IgD-negative memory B cell (primary cell): Measurements from ENCODE around the gene PACSIN2. TPM values are rescaled to one million over a fixed set of nuclear protein-coding genes. Genes with fewer than 3 reads are reported as not detected.
"Not testable (repeated sequence)": the region's sequence is repeated elsewhere in the genome, so short reads cannot be mapped to it uniquely, and the experiment has no call there.

Experiments used
- H3K27ac Mint-ChIP-seq, 3 donors: one replicate each; pipeline ENCODE4 v1.8.0; 2020 to 2022; ENCODE audit warnings: mild to moderate bottlenecking in 3 of 3, mixed read lengths in 3 of 3, moderate library complexity in 1 of 3
- H3K27me3 Mint-ChIP-seq: one replicate; pipeline ENCODE4 v1.8.0; 2021; ENCODE audit warnings: mixed read lengths
- H3K36me3 Mint-ChIP-seq: one replicate; pipeline ENCODE4 v1.8.0; 2020; ENCODE audit warnings: mild to moderate bottlenecking, mixed read lengths
- H3K4me1 Mint-ChIP-seq, 3 donors: one replicate each; pipeline ENCODE4 v1.8.0; 2020 to 2022; ENCODE audit warnings: mixed read lengths in 3 of 3, mild to moderate bottlenecking in 1 of 3
- H3K4me3 Mint-ChIP-seq, 4 donors: one replicate each; pipeline ENCODE4 v1.8.0; 2020 to 2022; ENCODE audit warnings: mild to moderate bottlenecking in 4 of 4, mixed read lengths in 4 of 4, moderate library complexity in 3 of 4
- H3K9me3 Mint-ChIP-seq, 3 donors: one replicate each; pipeline ENCODE4 v1.8.0; 2020 to 2021; ENCODE audit warnings: mixed read lengths in 3 of 3, mild to moderate bottlenecking in 1 of 3
- polyA plus RNA-seq: library from polyadenylated mRNA; unstranded; fragments of 300-500 nt; fragmentation: Illumina TruSeq; gene quantifications from one replicate; pipeline ENCODE4 v1.2.3, GENCODE V29; 2021

The PACSIN2 gene
- polyA plus RNA-seq, 1 donor from 2014 or later, result 31.5 TPM

DNA sequence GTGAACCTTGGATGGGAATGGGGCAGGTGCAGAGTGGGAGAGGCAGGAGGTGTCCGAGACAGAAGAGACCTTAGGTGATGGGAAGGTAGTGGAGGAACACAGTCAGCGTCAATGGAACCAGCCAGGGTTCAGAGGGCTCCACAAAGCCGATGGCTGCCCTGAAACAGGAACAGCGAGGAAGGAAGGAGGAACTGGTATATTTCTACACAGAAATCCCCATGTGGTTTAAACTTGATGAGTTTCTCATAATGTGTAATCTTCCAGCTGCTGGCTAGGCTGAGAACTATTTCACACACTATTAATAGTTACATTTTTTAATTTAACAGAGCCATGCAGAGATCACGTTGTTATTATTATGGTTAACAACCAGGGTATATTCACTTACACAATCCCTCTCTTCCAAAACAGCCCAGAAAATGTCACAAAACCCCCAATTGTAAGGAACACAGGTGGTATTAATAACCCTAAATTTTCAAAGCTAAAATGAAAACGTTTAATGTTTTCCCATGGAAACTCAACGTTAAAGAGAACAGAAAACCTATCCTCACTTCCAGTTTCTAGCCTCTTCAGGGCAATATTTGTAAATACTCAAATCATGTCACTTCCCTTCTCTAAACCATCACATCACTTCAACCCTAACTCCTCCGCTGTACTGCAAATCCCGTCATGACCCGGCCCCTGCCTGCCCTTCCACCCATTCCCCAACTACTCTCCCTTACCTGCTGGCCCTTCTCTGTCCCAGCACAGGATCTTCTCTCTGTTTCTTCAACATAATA is 83.3 kb downstream of the PACSIN2 start:
- H3K36me3 Mint-ChIP-seq, result peaks cover 4% of the 10 kb centered on the region
- H3K9me3 Mint-ChIP-seq, result no peaks in the 10 kb centered on the region
- H3K27me3 Mint-ChIP-seq, result peaks cover 3% of the 10 kb centered on the region
- peak overlapping the region; percentile 92 to 98 (median 98) for H3K27ac Mint-ChIP-seq
- peak overlapping the region; percentile 73 to 91 (median 90) for H3K4me3 Mint-ChIP-seq
- H3K4me1 Mint-ChIP-seq, result peaks cover 45 to 74% (median 63%) of the 10 kb centered on the region in 3 donors

DNA sequence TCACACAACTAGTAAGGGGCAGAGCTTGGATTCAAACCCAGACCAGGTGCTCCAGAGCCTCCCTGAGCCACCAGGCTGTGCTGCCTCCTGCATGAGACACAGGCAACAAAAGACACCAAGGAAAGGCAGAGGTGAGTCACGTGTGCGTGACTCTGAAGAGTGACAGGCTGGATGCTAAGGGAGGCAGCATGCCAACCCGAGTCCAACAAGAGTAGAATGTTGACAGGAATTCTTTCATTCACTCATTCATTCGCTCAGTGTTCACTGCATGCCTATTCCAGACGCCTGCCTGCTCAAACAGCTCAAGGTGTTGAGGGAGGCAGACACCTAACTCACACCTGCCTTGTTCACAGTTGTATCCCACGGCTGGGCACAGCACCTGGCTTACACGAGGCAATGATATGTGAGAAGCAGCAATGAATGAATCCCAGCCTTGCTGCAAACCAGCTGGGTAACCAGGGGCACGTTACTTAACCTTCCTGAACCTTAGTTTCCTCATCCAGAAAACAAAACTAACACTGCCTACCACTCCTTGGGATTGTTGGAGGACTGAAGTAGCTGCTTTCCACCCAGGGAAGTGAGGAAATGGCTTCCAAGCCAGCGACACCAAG is 84.0 kb downstream of the PACSIN2 start:
- H3K36me3 Mint-ChIP-seq, result peaks cover 6% of the 10 kb centered on the region
- peaks cover 51 to 74% (median 63%) of the 10 kb centered on the region in 3 donors for H3K4me1 Mint-ChIP-seq
- H3K9me3 Mint-ChIP-seq, result no peaks in the 10 kb centered on the region
- H3K27ac Mint-ChIP-seq, result peak overlapping the region; percentile 92 to 98 (median 98)
- H3K4me3 Mint-ChIP-seq, result peak overlapping the region; percentile 73 to 91 (median 90)
- H3K27me3 Mint-ChIP-seq, result peaks cover 3% of the 10 kb centered on the region

DNA sequence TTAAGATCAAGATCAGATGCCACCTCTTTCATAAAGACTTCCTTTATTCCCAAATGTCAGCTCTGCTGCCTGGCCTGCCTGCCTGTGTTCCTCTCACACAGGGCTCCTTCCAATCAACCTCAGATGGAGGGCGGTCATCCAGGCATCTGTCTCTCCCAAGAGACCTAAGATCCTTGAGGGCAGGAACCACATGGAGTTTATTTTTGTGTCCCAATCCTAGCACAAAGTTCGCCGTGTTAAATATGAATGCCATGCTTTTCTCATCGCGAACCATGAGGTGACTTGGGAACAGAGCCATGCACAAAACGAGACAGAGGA is 85.2 kb downstream of the PACSIN2 start:
- Mint-ChIP-seq H3K27ac (peak overlapping the region in 2 of 3 donors; percentile 89 to 98), H3K36me3 (peaks cover 3% of the 10 kb centered on the region), H3K9me3 (no peaks in the 10 kb centered on the region), H3K27me3 (no peaks in the 10 kb centered on the region), H3K4me1 (peaks cover 53 to 73% (median 60%) of the 10 kb centered on the region in 3 donors), H3K4me3 (peak overlapping the region in 3 of 4 donors; percentile 50 to 54 (median 53))

DNA sequence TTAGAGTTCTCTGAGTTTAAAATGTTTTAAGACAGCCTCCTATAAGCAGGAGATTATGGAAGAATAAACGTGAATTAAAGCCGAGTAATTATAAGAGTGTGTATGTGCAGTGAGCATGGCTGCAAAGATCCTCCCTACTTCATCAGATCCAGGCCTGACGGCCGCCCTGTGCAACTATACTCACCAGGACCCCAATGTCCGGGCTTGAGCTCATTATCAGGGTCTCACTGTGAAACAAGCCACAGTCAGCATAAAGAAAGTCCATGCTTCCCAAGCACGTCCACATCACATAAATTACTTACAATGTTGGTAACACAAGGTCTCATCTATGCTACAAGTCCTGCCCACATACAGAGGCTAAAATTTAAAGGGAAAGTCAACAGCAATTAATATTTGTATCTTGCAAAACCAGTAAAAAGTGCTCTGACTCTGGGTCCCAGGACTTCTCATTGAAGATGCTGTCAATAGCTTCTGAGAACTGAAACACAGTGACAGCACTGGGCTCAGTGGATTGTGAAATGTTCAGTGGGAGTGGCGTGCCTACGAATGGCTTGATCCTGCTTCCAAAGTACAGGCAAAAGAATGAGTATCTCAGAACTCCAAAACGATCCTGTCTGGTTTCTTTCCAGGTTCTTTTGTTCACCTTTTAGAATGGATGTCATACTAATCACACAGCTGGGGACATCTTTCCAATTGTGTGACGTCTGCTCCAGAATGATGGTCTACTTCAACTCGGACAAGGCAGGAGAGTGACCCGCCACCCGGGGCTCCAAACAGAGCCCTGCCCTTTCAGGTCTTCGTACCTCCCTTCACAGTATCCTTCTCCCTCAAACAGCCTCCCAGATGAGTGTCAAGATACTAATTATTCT is 85.7 kb downstream of the PACSIN2 start:
- H3K9me3 Mint-ChIP-seq, result no peaks in the 10 kb centered on the region
- H3K27me3 Mint-ChIP-seq, result no peaks in the 10 kb centered on the region
- peak overlapping the region in 2 of 3 donors; percentile 89 to 98 for H3K27ac Mint-ChIP-seq
- H3K4me1 Mint-ChIP-seq, result peaks cover 55 to 71% (median 58%) of the 10 kb centered on the region in 3 donors
- H3K4me3 Mint-ChIP-seq, result peak overlapping the region in 3 of 4 donors; percentile 0 to 54 (median 50)
- peaks cover 3% of the 10 kb centered on the region for H3K36me3 Mint-ChIP-seq

DNA sequence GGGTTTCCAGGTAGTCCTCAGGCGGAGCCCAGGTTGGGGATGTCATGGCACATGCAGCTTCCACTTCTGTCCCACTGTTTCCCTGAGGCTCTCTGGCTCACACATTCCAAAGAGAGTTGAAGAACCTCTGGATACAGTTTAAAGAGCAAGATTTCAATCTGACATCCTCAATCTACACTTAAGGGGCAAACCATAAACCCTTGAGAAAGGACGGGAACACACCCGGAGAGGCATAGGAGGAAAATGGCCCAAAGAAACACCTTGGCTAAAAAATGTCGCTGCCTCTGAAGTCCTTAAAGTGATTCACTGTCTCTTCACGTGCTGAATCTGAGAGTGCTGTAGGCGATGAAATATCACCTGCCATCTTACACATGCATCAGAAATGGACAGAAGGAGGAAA is 87.0 kb downstream of the PACSIN2 start:
- Mint-ChIP-seq H3K4me1 (peaks cover 51 to 66% (median 52%) of the 10 kb centered on the region in 3 donors), H3K36me3 (peaks cover 3% of the 10 kb centered on the region), H3K27me3 (no peaks in the 10 kb centered on the region), H3K4me3 (no peak overlapping the region), H3K9me3 (no peaks in the 10 kb centered on the region), H3K27ac (no peak overlapping the region)

DNA sequence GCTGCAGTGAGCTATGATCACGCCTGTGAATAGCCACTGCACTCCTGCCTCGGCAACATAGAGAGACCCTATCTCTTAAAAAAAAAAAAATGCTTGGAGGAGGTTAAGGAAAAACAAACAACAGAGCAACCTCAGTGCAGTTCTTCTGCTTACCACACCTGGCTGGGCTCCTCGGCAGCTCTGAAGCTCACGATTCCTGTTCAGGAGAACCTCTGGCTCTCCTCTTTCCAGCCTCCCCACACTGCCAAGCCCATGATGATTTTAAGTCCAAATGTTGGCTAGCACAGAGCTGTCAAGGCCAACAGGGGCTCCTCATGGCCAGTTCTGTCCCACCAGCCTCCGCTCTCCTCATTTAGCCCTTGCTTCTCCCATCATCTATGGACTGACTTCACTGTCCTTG is 88.2 kb downstream of the PACSIN2 start:
- no peaks in the 10 kb centered on the region for H3K9me3 Mint-ChIP-seq
- no peaks in the 10 kb centered on the region for H3K27me3 Mint-ChIP-seq
- H3K4me3 Mint-ChIP-seq, result peak overlapping the region in 1 of 4 donors; percentile 24
- peak overlapping the region in 1 of 3 donors; percentile 63 for H3K27ac Mint-ChIP-seq
- peaks cover 49 to 65% (median 54%) of the 10 kb centered on the region in 3 donors for H3K4me1 Mint-ChIP-seq
- peaks cover 3% of the 10 kb centered on the region for H3K36me3 Mint-ChIP-seq

DNA sequence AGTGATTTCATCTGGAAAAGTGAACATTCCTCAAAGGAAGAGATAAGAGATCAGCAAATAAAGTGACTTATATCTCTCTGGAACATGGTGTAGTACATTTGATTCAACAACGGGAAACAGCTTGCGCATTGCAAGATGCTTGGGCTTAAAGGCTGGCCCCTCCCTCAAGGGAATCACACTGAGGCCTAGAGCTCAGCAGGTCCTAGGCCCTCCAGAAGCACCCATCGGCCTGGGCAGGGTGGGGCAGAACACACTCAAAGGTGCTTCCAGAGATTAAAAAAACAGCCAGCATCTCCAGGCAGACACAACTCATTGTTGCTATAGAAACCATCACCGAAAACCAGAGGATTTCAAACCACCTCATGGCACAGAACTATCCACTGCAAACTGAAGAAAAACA is 88.8 kb downstream of the PACSIN2 start:
- Mint-ChIP-seq H3K36me3 (peaks cover 3% of the 10 kb centered on the region), H3K27ac (peak overlapping the region in 2 of 3 donors; percentile 19 to 44), H3K9me3 (no peaks in the 10 kb centered on the region), H3K4me3 (peak overlapping the region in 2 of 4 donors; percentile 20 to 24), H3K4me1 (peaks cover 43 to 59% (median 47%) of the 10 kb centered on the region in 3 donors), H3K27me3 (no peaks in the 10 kb centered on the region)

DNA sequence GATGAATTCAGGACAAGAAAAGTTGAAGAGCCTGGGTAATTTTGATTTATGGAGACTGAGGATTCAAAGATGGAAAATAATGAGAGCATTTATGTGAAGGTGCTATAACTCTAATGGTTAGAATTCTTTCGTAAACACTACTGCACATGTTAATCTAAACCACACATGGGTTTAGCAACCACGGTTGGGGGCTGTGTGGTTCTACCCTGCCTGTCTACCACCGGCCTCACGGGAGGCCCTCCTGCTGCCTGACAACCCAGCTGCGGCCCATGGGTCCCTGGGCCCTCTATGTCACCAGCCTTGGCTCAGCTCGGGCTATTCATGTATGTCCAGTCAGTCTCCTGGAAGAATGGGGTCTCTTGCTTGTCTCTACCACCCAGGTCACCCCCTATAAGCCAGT is 89.4 kb downstream of the PACSIN2 start:
- Mint-ChIP-seq H3K27me3 (no peaks in the 10 kb centered on the region), H3K4me1 (peaks cover 42 to 55% (median 46%) of the 10 kb centered on the region in 3 donors), H3K9me3 (no peaks in the 10 kb centered on the region), H3K4me3 (peak overlapping the region in 2 of 4 donors; percentile 3 to 65), H3K27ac (peak overlapping the region in 2 of 3 donors; percentile 13 to 19), H3K36me3 (peaks cover 3% of the 10 kb centered on the region)

DNA sequence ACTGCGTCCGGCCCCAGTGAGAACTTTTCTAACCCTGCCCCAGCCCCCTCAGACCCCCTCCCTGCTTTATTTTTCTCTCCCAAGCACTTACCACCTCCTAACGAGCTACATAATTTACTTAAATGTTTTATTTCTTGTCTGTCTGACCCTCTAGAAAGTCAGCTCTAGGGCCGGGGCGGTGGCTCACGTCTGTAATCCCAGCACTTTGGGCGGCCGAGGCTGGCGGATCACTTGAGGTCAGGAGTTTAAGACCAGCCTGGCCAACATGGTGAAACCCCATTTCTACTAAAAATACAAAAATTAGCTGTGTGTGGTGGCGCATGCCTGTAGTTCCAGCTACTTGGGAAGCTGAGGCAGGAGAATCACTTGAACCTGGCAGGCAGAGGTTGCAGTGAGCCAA is 89.9 kb downstream of the PACSIN2 start:
- not testable (repeated sequence) for H3K36me3 Mint-ChIP-seq, H3K27me3 Mint-ChIP-seq, H3K9me3 Mint-ChIP-seq, H3K27ac Mint-ChIP-seq, H3K4me3 Mint-ChIP-seq
- peaks cover 40 to 55% (median 43%) of the 10 kb centered on the region in 3 donors for H3K4me1 Mint-ChIP-seq

DNA sequence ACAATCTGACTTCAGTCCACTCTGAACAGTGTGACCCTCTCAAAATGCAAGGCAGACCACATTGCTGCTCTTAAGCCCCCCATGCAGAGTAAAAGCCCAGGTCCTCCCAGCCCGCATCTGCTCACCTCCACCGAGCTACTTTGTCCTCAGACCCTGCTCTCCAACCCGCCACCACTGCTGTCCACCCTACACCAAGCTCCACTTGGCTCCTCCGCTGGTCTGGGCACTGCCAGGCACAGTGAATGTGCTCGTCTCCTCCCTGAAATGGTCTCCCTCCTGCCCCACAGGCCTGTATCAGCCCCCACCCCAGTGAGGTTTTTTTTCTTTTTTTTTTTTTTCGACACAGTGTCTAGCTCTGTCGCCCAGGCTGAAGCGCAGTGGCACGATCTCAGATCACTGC is 90.5 kb downstream of the PACSIN2 start:
- no peaks in the 10 kb centered on the region for H3K27me3 Mint-ChIP-seq
- H3K4me1 Mint-ChIP-seq, result peaks cover 35 to 49% (median 37%) of the 10 kb centered on the region in 3 donors
- H3K4me3 Mint-ChIP-seq, result peak overlapping the region in 1 of 4 donors; percentile 51

DNA sequence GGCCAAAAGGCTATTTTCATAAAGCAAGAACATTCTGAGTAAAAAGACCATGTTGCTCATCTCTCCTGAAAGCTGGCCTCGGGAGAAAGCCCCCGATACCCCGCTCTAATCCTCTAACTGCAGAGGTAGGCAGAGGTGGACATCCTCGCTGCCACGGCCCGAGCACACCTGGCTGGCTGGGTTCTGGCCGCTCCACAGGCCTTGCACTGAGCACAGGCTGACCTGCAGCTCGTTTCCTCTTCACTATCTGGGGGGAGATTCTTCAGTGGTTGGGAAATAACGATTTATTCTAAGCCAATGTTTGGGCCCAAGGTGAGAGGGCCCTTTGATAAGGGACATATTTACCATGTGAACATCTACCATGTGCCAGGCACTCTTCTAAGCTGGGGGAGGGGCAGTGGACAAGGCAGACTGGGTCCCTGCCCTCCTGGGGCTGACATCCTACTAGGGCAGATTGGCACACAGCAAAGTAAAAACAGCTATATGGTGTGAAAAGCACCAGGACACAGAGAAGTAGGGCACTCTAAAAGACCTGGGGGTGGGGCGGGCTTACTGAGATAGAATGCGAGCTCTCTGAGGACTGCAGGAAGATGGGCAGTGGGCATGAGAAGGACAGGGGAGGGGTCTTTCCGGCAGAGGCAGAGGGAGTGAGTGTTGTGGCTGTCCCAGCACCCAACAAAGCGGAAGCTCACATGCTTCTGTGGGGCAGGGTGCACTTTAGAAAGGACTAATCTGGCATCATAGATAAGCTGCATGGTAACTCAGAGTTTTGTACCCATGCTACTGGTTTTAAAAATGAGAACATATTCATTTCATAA is 92.4 kb downstream of the PACSIN2 start:
- H3K36me3 Mint-ChIP-seq, result peaks cover 5% of the 10 kb centered on the region
- peak overlapping the region; percentile 46 to 90 (median 73) for H3K27ac Mint-ChIP-seq
- H3K4me1 Mint-ChIP-seq, result peaks cover 26 to 40% (median 30%) of the 10 kb centered on the region in 3 donors
- peak overlapping the region; percentile 33 to 80 (median 41) for H3K4me3 Mint-ChIP-seq
- no peaks in the 10 kb centered on the region for H3K9me3 Mint-ChIP-seq
- no peaks in the 10 kb centered on the region for H3K27me3 Mint-ChIP-seq

More for the DNA sequence above, 90.5 kb downstream of the PACSIN2 start:
- Mint-ChIP-seq H3K9me3 (no peaks in the 10 kb centered on the region), H3K36me3 (peaks cover 5% of the 10 kb centered on the region), H3K27ac (peak overlapping the region; percentile 58 to 85 (median 63))

DNA sequence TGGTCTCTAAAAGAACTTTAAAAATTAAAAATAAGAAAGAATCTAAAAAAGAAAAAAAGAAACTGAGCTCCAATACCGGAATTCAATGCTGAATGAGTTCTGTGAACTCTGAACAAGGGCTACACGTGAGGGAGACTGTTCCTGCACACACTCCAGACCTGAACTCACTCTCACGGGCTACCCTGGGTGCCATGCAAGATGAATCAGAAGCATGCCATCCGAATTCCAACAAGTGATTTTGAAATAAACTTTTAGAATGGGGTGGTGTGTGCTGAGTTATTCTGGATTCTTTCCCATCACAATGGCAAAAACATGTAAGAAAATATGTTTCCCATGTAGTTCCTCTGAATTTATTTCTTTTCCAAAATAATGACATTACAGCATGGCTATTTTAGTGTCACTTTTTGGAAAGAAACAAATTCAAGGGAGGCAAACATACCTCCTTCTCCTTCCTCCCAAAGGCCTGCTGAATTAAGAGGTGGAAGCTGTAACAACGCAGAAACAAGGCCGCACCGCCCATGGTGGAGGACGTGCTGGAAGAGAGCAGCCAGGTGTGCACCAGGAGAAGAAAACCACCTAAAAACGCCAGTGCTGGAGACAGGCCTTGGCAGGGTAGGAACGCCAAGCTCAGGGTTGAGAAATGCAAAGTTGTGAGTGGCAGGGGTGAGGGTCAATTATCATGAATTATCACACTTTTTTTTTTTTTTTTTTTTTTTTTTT is 94.7 kb downstream of the PACSIN2 start:
- Mint-ChIP-seq H3K36me3 (peaks cover 2% of the 10 kb centered on the region), H3K4me3 (no peak overlapping the region), H3K4me1 (peaks cover 18 to 33% (median 19%) of the 10 kb centered on the region in 3 donors), H3K9me3 (no peaks in the 10 kb centered on the region), H3K27ac (peak overlapping the region in 1 of 3 donors; percentile 57), H3K27me3 (no peaks in the 10 kb centered on the region)

DNA sequence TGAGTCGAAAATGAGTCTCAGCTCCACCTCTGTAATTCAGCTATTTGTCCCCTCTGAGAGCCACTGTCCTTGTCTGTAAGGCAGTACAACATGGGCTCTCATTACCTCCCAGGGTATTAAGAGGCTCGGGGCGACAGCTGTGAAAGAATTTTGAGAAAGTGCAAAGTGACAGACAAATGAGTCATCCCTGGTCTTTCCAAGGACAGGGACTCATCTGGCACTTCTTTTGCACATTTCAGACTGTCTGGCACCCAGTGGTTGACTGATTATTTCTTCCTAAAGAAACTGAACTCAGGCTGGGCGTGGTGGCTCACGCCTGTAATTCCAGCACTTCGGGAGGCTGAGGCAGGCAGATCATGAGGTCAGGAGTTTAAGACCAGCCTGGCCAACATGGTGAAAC is 95.8 kb downstream of the PACSIN2 start:
- Mint-ChIP-seq H3K9me3 (no peaks in the 10 kb centered on the region), H3K4me1 (peaks cover 16 to 30% (median 16%) of the 10 kb centered on the region in 3 donors), H3K27me3 (no peaks in the 10 kb centered on the region), H3K4me3 (no peak overlapping the region), H3K36me3 (peaks cover 2% of the 10 kb centered on the region), H3K27ac (no peak overlapping the region)
